GM18873 (cell line): Measurements from ENCODE around the gene IQGAP2.
"Not testable (repeated sequence)": the region's sequence is repeated elsewhere in the genome, so short reads cannot be mapped to it uniquely, and the experiment has no call there.

Experiments
- ATAC-seq: cut with Tn5 transposase; IDR thresholded peaks from one replicate; pipeline ENCODE4 v1.9.1; 2021; ENCODE audit warnings: mild to moderate bottlenecking, moderate library complexity, moderate number of reproducible peaks; ENCODE audit not compliant: unreplicated experiment, low FRiP score

IQGAP2 gene

GRCh38 chr5:76493190-76493837 is 90.2 kb downstream of the IQGAP2 start:
- no peak for ATAC-seq

DNA sequence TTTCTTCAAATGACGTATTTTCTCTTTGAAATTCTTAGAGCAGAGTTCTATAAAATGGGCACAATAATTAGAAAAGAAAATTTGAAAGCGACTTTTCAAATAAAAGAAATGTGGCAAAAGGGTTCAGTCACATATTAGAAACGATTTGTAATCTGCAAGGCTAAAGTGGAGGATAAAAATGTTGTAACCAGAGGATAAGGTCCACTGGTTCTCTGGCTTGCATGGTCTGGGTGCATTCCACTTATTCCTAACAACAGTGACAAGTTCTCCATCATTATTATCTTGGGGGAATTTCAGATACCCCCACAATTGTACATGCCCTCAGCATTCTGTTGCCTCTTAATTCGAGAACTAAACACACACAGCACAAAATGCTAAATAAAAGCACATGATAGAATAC is 91.1 kb downstream of the IQGAP2 start:
- ATAC-seq, result no peak

GRCh38 chr5:76495870-76496269 is 92.8 kb downstream of the IQGAP2 start:
- no peak for ATAC-seq

DNA sequence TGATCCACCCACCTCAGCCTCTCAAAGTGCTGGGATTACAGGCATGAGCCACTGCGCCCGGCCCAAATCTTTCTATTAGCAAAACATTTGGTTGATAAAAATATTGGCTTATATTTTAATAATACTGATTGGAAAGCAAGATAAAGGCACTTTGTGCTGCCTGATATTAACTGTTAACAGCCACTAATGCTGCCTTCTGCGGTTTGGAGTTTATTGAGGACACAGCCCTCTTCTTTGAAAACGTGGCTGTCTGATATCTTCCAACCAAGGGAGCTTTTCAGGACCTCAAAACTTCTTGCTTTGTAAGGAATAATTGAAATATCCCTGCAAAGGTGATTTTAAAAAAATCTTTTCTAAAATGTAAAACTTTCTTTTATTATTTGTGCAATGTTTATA is 94.0 kb downstream of the IQGAP2 start:
- ATAC-seq, result no peak

- ATAC-seq, result no peak
These were observed 95.1 kb downstream of the IQGAP2 start for GRCh38 chr5:76497986-76498717.

DNA sequence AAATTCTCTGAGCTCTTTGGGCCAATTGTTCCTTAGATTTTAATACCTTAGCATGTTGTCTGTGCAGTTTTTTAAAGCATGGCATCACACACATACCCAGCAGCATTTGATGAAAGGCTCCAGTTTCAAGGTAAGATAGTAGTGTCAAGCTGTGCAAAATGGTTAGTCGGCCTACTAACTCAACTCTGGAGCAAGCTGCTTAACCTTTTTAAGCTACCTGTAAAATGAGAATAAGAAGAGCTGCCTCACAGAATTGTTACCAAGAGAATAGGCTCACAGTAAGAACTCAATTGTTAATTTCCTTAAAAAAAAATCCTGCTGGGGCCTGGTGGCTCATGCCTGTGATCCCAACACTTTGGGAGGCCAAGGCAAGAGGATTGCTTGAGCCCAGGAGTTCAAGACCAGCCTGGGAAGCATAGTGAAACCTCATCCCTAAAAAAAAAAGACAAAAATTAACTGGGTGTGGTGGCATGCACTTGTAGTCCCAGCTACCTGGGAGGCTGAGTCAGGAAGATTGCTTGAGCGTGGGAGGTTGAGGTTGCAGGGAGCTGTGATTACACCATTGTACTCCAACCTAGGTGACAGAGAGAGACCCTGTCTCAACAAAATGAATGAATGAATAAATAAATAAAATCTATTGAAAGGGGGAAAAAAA is 96.5 kb downstream of the IQGAP2 start:
- ATAC-seq, result no peak

DNA sequence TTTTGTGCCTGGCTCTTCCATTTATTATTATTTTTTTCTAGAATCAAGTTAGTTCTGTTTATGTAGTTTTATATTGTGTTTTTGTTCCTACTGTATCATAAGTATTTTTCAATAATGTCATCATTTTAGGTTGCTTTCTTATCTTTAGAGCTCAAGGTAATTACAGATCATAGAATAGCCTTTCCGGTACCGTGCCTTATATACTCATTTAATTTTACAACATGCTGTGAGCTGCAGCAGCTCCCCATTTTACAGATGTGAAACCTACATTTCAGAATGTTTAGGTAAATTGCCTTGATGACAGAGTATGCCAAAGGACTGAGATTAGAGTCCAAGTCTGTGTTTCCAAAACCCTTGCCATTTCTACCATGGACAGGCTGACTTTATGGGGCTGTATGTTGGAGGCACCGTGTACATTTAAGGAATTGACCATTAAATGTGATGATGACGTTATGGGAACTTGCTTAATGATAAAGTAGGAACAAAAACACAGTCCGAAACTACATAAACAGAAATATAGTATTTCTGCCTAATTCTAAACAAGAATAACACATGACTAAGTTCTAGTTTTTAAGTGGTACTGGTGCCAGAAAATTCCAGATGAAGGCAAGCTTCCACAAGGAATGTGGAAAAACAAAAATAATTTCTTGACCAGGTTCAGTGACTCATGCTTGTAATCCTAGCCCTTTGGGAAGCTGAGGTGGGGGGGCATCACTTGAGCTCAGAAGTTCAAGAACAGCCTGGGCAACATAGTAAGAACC is 97.7 kb downstream of the IQGAP2 start:
- no peak for ATAC-seq

GRCh38 chr5:76503929-76504328 is 100.8 kb downstream of the IQGAP2 start:
- no peak for ATAC-seq

DNA sequence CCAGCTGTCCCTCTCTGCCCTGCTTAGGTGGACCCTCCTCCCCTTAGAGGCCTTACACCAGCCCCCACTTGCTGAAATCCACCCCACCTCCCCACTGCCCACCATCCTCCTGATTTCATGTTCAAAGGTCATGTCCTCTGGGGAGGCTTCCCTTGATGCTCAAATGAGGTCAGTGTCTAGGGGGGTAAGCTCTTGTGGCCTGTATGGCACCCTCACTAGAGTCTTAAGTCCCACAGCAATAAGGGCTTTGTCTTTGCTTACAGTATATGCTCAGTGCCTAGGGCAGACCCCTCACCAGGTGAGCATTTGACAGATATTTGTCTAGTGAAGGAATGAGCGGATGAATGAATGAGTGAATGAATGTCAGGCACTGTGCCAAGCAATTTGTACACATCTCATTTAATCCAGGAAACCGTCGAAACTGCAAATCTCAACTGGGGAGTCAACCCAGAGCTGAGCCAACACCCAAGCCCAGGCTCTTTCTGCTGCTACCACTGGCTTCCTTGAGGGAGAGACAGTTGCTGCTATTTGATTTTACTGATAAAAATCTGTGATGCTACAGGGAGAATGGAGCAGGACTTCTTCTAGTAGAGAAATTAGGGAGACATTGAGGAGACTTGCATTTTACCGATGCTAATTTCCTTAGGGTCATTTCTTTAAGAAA is 101.9 kb downstream of the IQGAP2 start:
- no peak for ATAC-seq

DNA sequence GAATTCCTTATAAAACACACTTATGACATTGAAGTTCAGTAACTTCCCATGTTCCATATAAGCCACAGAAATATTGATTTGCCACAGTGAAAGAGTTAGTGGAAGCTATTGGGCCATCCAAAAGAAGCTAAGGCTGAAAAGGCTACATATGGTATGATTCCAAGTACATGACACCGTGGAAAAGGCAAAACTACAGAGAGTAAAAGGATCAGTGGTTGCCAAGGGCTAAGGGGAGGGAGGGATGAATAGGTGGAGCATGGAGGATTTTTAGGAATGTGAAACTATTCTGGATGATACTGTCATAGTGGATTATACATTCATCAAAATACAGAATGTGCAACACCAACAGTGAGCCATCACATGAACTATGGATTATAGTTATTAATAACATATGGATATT is 110.4 kb downstream of the IQGAP2 start:
- ATAC-seq, result no peak

DNA sequence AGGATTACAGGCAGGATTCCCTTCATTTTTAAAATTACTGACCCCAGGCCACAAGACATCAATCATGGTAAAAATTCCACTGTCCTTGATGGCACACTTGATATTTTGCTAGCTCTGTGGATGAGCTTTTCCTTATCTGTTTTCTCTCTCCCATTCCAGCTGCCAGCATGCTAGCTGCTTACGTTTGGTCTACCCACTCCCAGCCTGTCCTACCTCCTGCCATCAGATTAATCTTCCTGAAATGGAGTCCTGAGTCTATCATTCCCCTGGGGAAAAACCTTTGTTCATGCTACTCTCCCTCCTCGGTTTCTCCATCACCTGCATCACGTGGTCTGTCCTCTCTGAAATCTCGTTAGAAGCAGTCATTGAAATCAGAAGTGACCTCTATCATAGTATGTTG is 111.2 kb downstream of the IQGAP2 start:
- no peak for ATAC-seq

DNA sequence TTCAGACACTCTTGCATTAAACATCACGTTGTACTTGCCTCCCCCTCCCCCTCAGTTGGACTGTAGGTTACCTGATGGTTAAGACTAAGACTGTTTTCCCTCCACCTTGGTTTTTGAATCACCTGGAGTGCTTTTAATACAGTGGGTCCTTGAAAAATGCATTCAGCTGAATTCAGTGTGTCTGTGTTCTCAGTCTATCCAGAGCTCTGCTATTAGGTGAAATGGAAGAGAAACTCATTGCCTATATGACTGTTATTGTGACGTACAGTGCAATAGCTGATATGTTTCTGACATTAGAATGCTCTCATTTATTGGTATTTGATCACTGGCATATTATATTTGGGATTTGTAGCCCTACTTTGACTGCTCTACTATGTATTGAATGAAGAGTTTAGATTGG is 111.6 kb downstream of the IQGAP2 start:
- ATAC-seq, result no peak

- ATAC-seq, result no peak
These were observed 114.2 kb downstream of the IQGAP2 start for GRCh38 chr5:76517334-76517733.

DNA sequence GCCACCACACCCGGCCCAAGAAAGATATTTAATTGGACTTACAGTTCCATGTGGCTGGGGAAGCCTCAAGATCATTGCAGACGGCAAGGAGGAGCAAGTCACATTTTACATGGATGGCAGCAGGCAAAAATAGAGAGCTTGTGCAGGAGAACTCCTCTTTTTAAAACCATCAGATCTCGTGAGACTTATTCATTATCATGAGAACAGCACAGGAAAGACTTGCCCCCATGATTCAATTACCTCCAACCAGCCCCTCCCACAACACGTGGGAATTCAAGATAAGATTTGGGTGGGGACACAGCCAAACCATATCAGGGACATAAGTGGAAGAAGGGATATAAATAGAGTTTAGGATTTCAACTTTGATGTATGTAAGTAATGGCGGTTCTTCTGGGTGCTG is 115.2 kb downstream of the IQGAP2 start:
- ATAC-seq, result not testable (repeated sequence)

- peak; percentile 53 for ATAC-seq
These were observed 118.2 kb downstream of the IQGAP2 start for GRCh38 chr5:76521240-76521758.

DNA sequence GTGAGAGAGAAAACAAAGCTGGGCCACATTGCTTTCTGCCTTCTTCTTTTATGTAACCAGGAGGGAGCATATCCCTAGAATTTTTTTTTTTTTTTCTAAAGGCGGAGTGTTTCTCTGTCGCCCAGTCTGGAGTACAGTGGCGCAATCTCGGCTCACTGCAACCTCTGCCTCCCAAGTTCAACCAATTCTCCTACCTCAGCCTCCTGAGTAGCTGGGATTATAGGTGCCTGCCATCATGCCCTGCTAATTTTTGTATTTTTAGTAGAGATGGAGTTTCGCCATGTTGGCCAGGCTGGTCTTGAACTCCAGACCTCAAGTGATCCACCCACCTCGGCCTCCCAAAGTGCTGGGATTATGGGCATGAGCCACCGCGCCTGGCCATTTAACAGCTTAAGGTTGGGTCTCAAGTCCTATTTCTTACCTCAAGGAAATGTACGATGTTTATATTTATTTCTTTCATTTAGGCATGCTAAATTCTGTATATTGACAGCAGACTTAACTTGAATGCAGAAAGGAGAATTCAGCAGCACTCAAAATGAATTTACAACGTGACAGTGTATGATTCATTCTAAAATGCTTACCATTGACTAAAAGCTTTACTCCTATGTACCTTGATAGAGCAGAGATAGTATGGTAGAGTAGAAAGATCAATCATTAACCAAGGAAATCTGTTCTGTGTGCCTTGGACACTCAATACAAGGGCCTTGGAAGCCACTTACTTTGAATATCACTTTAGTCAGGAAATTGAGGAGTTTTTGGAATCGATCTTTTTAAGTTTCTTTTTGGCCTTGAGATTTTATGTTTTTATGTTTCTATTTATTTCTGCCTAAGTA is 119.2 kb downstream of the IQGAP2 start:
- ATAC-seq, result no peak

GRCh38 chr5:76524101-76524835 is 121.2 kb downstream of the IQGAP2 start:
- no peak for ATAC-seq

- ATAC-seq, result no peak
These were observed 121.8 kb downstream of the IQGAP2 start for GRCh38 chr5:76524868-76525267.

GRCh38 chr5:76525956-76526355 is 122.9 kb downstream of the IQGAP2 start:
- ATAC-seq, result no peak
